GM23338 (cell line): ENCODE results near the gene NLGN1. TPM values are rescaled to one million over a fixed set of nuclear protein-coding genes. Genes with fewer than 3 reads are reported as not detected.

Source experiments
- ATAC-seq: fragments of 200-7000 bp; cut with Tn5 transposase; 3 replicates; pipeline ENCODE4 v1.9.1; 2020
- DNase-seq: peaks from one replicate; pipeline ENCODE4 v3.0.0-alpha.2; 2015; ENCODE audit warnings: low spot score
- H2AFZ ChIP-seq: fragments of 200-600 bp; sonication (generic); 2 replicates; pipeline ENCODE4 v1.8.0; 2016; ENCODE audit warnings: antibody characterized with exemption, mild to moderate bottlenecking, moderate library complexity
- H3F3A ChIP-seq: fragments of 200-600 bp; sonication (generic); replicated peaks from 2 replicates; pipeline ENCODE4 v1.8.0; 2017; ENCODE audit warnings: antibody characterized with exemption, mixed run types, low read depth
- H3K27ac ChIP-seq: fragments of 200-600 bp; sonication (generic); 2 replicates; pipeline ENCODE4 v1.6.1; 2016; ENCODE audit warnings: low read depth
- H3K27me3 ChIP-seq: fragments of 200-600 bp; sonication (generic); 2 replicates; pipeline ENCODE4 v1.8.0; 2016; ENCODE audit warnings: mild to moderate bottlenecking, mixed run types, moderate library complexity; ENCODE audit not compliant: insufficient read depth
- H3K36me3 ChIP-seq: fragments of 200-600 bp; sonication (generic); 2 replicates; pipeline ENCODE4 v1.8.0; 2016; ENCODE audit warnings: mild to moderate bottlenecking; ENCODE audit not compliant: insufficient read depth
- H3K4me1 ChIP-seq: fragments of 200-600 bp; sonication (generic); 2 replicates; pipeline ENCODE4 v1.8.0; 2016; ENCODE audit warnings: mild to moderate bottlenecking, moderate library complexity; ENCODE audit not compliant: insufficient read depth
- H3K4me2 ChIP-seq: fragments of 200-600 bp; sonication (generic); 2 replicates; pipeline ENCODE4 v1.7.1; 2017; ENCODE audit warnings: mixed run types
- H3K4me3 ChIP-seq: fragments of 200-600 bp; sonication (generic); 2 replicates; pipeline ENCODE4 v1.6.1; 2016; ENCODE audit warnings: mixed run types
- H3K79me2 ChIP-seq: fragments of 200-600 bp; sonication (generic); replicated peaks from 2 replicates; pipeline ENCODE4 v1.8.0; 2017; ENCODE audit warnings: mild to moderate bottlenecking; ENCODE audit not compliant: insufficient read depth
- H3K9me2 ChIP-seq: fragments of 200-600 bp; sonication (generic); 2 replicates; pipeline ENCODE4 v1.8.0; 2017; ENCODE audit not compliant: insufficient read depth
- H4K20me1 ChIP-seq: fragments of 200-600 bp; sonication (generic); replicated peaks from 2 replicates; pipeline ENCODE4 v1.8.0; 2017; ENCODE audit warnings: mild to moderate bottlenecking; ENCODE audit not compliant: insufficient read depth
- H3K27ac Mint-ChIP-seq: 2 replicates; pipeline ENCODE4 v1.8.0; 2020; ENCODE audit warnings: inconsistent platforms, mild to moderate bottlenecking, moderate library complexity, mixed read lengths
- H3K27me3 Mint-ChIP-seq: 3 replicates; pipeline ENCODE4 v1.8.0; 2022; ENCODE audit warnings: low read depth, mild to moderate bottlenecking, moderate library complexity, mixed read lengths, inconsistent platforms; ENCODE audit not compliant: insufficient read depth, poor library complexity
- H3K36me3 Mint-ChIP-seq: 3 replicates; pipeline ENCODE4 v1.8.0; 2021; ENCODE audit warnings: low read depth, mild to moderate bottlenecking, inconsistent platforms, moderate library complexity, mixed read lengths
- H3K4me1 Mint-ChIP-seq: 3 replicates; pipeline ENCODE4 v1.8.0; 2020; ENCODE audit warnings: mild to moderate bottlenecking, inconsistent platforms, mixed read lengths
- H3K4me3 Mint-ChIP-seq: 3 replicates; pipeline ENCODE4 v1.8.0; 2021; ENCODE audit warnings: moderate library complexity, mild to moderate bottlenecking, inconsistent platforms, mixed read lengths
- H3K9me3 Mint-ChIP-seq: 3 replicates; pipeline ENCODE4 v1.8.0; 2020; ENCODE audit warnings: moderate library complexity, mild to moderate bottlenecking, inconsistent platforms, mixed read lengths
- CTCF ChIP-seq, 2 experiments: fragments of 200-600 bp in 1 of 2; sonication (generic) in 1 of 2; conservative IDR thresholded peaks; 2 replicates each; pipeline versions ENCODE4 v1.5.1 to v1.6.1; 2016 to 2017; ENCODE audit warnings: antibody characterized with exemption in 2 of 2, low read depth in 2 of 2, mild to moderate bottlenecking in 2 of 2, moderate library complexity in 1 of 2
- EZH2phosphoT487 ChIP-seq: fragments of 200-600 bp; sonication (generic); IDR thresholded peaks from one replicate; pipeline ENCODE4 v1.8.1; 2018; ENCODE audit warnings: antibody characterized with exemption; ENCODE audit not compliant: unreplicated experiment
- JUNB ChIP-seq: IDR thresholded peaks from one replicate; pipeline ENCODE4 v1.6.1; 2016; ENCODE audit warnings: antibody characterized with exemption; ENCODE audit not compliant: unreplicated experiment
- NANOG ChIP-seq: IDR thresholded peaks from 2 replicates; pipeline ENCODE4 v1.6.1; 2016; ENCODE audit warnings: antibody characterized with exemption, borderline replicate concordance
- STAT1 ChIP-seq: IDR thresholded peaks from one replicate; pipeline ENCODE4 v1.6.1; 2016; ENCODE audit warnings: antibody characterized with exemption; ENCODE audit not compliant: unreplicated experiment
- ZNF114 ChIP-seq: fragments of 250-450 bp; sonication (Bioruptor Pico); IDR thresholded peaks from 2 replicates; pipeline ENCODE4 v1.5.0; 2020; ENCODE audit warnings: mild to moderate bottlenecking, moderate library complexity
- ZNF331 ChIP-seq: fragments of 250-450 bp; sonication (Bioruptor Pico); IDR thresholded peaks from 2 replicates; pipeline ENCODE4 v1.5.0; 2020; ENCODE audit warnings: low read depth, mild to moderate bottlenecking, moderate library complexity
- polyA plus RNA-seq: library from polyadenylated mRNA; unstranded; fragments of >200 nt; fragmentation: Nextera tagmentation; extraction: Ambion mirVana; gene quantifications from 2 replicates; pipeline ENCODE4 v1.2.1, GENCODE V29; 2016
- total RNA-seq: library from RNA; depleted of rRNA; stranded (reverse); fragments of >200 nt; shearing (Covaris generic); gene quantifications from 2 replicates; pipeline ENCODE4 v1.2.3, GENCODE V29; 2014
- TF ChIP-seq, protein P1 (sequence below): IDR thresholded peaks from 2 replicates; pipeline ENCODE4 v1.6.1; 2016; ENCODE audit warnings: antibody characterized with exemption
- TF ChIP-seq, protein P2 (sequence below): IDR thresholded peaks from one replicate; pipeline ENCODE4 v1.6.1; 2018; ENCODE audit warnings: antibody characterized with exemption; ENCODE audit not compliant: unreplicated experiment

NLGN1 gene
- total and polyA plus RNA-seq, 2 experiments from 2014 or later, result 6.5 to 18.6 TPM

DNA sequence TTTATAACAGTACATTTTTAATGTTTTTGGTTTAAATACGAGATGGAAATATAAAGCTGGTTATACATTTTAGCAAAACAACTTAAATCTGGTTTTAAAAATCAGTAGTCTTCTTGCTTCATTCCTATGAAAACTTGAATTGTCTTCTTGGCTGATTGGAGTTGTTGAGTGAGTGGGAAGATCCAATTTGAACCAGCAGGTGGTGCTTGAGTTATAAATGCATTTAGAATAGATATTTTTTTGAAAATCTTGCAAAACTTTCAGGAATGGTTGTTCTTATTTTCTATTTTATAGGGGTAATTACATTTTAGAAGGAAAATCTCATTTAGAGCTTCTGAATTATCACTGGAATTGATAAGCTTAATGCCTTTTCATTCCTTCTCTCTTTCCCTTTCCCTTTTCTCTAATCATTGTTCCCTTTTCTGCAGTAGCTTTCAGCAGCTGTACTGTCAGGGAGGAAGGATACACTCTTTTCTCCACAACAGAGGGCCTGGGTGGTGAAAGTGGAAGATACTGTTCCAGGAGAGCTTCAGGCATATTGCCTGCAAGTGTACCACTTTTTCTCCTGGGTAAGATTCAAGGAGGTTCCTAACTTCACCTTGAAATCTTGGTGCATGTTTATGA, 335.6 kb downstream of the NLGN1 start:
- Histone ChIP-seq H2AFZ (no peak overlapping the region), H4K20me1 (no peaks in the 10 kb centered on the region), H3K79me2 (no peaks in the 10 kb centered on the region), H3K9me2 (0 out of 2 replicates have a peak, but pooled peaks cover under 1% of the 10 kb centered on the region), H3K27ac (no peak overlapping the region), H3K4me1 (peaks cover 11% of the 10 kb centered on the region), H3K4me3 (no peak overlapping the region), H3K4me2 (no peak overlapping the region), H3K36me3 (no peaks in the 10 kb centered on the region), H3F3A (no peaks in the 10 kb centered on the region), H3K27me3 (no peaks in the 10 kb centered on the region)
- H3K9me3 Mint-ChIP-seq, result no peaks in the 10 kb centered on the region
- no peak overlapping the region for H3K27ac Mint-ChIP-seq
- H3K36me3 Mint-ChIP-seq, result no peaks in the 10 kb centered on the region
- TF ChIP-seq CTCF (conservative IDR thresholded peaks at IDR 0.05; ENCODE audit: low read depth in 2 of 2), result peak; percentile 47 to 71
- TF ChIP-seq ZNF114 (CRISPR knock-in tag), result no peak
- no peak for TF ChIP-seq STAT1
- TF ChIP-seq, protein P1, sequence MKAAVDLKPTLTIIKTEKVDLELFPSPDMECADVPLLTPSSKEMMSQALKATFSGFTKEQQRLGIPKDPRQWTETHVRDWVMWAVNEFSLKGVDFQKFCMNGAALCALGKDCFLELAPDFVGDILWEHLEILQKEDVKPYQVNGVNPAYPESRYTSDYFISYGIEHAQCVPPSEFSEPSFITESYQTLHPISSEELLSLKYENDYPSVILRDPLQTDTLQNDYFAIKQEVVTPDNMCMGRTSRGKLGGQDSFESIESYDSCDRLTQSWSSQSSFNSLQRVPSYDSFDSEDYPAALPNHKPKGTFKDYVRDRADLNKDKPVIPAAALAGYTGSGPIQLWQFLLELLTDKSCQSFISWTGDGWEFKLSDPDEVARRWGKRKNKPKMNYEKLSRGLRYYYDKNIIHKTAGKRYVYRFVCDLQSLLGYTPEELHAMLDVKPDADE, result no peak
- TF ChIP-seq, protein P2, sequence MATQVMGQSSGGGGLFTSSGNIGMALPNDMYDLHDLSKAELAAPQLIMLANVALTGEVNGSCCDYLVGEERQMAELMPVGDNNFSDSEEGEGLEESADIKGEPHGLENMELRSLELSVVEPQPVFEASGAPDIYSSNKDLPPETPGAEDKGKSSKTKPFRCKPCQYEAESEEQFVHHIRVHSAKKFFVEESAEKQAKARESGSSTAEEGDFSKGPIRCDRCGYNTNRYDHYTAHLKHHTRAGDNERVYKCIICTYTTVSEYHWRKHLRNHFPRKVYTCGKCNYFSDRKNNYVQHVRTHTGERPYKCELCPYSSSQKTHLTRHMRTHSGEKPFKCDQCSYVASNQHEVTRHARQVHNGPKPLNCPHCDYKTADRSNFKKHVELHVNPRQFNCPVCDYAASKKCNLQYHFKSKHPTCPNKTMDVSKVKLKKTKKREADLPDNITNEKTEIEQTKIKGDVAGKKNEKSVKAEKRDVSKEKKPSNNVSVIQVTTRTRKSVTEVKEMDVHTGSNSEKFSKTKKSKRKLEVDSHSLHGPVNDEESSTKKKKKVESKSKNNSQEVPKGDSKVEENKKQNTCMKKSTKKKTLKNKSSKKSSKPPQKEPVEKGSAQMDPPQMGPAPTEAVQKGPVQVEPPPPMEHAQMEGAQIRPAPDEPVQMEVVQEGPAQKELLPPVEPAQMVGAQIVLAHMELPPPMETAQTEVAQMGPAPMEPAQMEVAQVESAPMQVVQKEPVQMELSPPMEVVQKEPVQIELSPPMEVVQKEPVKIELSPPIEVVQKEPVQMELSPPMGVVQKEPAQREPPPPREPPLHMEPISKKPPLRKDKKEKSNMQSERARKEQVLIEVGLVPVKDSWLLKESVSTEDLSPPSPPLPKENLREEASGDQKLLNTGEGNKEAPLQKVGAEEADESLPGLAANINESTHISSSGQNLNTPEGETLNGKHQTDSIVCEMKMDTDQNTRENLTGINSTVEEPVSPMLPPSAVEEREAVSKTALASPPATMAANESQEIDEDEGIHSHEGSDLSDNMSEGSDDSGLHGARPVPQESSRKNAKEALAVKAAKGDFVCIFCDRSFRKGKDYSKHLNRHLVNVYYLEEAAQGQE, result no peak
- TF ChIP-seq NANOG, result no peak
- TF ChIP-seq EZH2phosphoT487, result no peak
- H3K27me3 Mint-ChIP-seq, result no peaks in the 10 kb centered on the region
- H3K4me1 Mint-ChIP-seq, result peaks cover 16% of the 10 kb centered on the region
- DNase-seq, result peak; percentile 66
- no peak; the same call in 2 of the 3 replicates for ATAC-seq
- H3K4me3 Mint-ChIP-seq, result no peak overlapping the region

DNA sequence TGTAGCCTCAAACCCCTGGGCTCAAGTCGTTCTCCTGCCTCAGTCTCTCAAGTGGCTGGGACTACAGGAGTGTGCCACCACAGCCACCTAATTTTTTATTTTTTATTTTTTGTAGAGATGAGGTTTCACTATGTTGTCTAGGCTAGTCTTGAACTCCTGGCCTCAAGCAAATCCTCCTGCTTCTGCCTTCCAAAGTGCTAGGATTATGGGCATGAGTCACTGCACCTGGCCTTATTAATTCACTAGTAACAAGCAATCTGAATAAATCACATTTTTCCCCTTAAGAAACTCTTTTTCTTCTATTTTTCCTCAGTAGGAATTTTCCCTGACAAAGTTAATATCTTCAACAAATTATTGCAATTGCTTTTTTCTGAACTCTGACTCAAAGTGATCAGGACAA, 336.9 kb downstream of the NLGN1 start:
- H3K27me3 ChIP-seq, result no peaks in the 10 kb centered on the region
- H3K27ac Mint-ChIP-seq, result no peak overlapping the region
- no peaks in the 10 kb centered on the region for H3K9me3 Mint-ChIP-seq
- no peak overlapping the region for H3K4me3 Mint-ChIP-seq
- no peaks in the 10 kb centered on the region for H3F3A ChIP-seq
- no peak overlapping the region for H3K4me2 ChIP-seq
- no peaks in the 10 kb centered on the region for H3K79me2 ChIP-seq
- no peaks in the 10 kb centered on the region for H3K36me3 ChIP-seq
- peaks cover 8% of the 10 kb centered on the region for H3K9me2 ChIP-seq
- DNase-seq, result no peak
- H3K27me3 Mint-ChIP-seq, result no peaks in the 10 kb centered on the region
- H2AFZ ChIP-seq, result no peak overlapping the region
- H4K20me1 ChIP-seq, result no peaks in the 10 kb centered on the region
- peaks cover 27% of the 10 kb centered on the region for H3K4me1 Mint-ChIP-seq
- peaks cover 19% of the 10 kb centered on the region for H3K4me1 ChIP-seq
- no peak overlapping the region for H3K27ac ChIP-seq
- no peaks in the 10 kb centered on the region for H3K36me3 Mint-ChIP-seq
- H3K4me3 ChIP-seq, result no peak overlapping the region
- no peak for ATAC-seq
- TF ChIP-seq ZNF114 (CRISPR knock-in tag) (no peak), ZNF331 (CRISPR knock-in tag) (no peak), JUNB (no peak), EZH2phosphoT487 (no peak), CTCF (conservative IDR thresholded peaks at IDR 0.05; ENCODE audit: low read depth in 2 of 2) (no peak)
